Liver (tissue), 3 donors: ENCODE measurements around the gene DMXL2.

ENCODE experiments used
- FOXA1 ChIP-seq: IDR thresholded peaks from 2 replicates; pipeline ENCODE4 v1.6.1; 2016; ENCODE audit warnings: antibody characterized with exemption
- YY1 ChIP-seq: IDR thresholded peaks from 2 replicates; pipeline ENCODE4 v1.6.1; 2016; ENCODE audit warnings: antibody characterized with exemption, mild to moderate bottlenecking
- TF ChIP-seq, protein P1 (sequence below): fragments of 150-350 bp; IDR thresholded peaks from 2 replicates; pipeline ENCODE4 v1.5.1; 2017; ENCODE audit warnings: improper control_type of control experiment, low read depth, low read length; ENCODE audit not compliant: missing input control
- TF ChIP-seq, protein P2 (sequence below): IDR thresholded peaks from 2 replicates; pipeline ENCODE4 v1.6.1; 2016; ENCODE audit warnings: antibody characterized with exemption
- donor health status: healthy.
- donor health status: healthy.

DNA sequence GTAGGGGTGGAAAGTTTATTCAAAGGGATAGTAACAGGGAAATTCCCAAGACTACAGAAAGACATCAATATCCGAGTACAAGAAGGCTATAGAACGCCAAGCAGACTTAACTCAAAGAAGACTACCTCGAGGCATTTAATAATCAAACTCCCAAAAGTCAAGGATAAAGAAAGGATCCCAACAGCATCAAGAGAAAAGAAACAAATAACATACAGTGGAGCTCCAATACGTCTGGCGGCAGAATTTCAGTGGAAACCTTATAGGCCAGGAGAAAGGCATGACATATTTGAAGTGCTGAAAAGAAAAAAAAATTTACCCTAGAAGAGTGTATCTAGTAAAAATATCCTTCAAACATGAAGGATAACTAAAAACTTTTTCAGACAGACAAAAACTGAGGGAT is 95.6 kb downstream of the DMXL2 start:
- TF ChIP-seq, protein P1, sequence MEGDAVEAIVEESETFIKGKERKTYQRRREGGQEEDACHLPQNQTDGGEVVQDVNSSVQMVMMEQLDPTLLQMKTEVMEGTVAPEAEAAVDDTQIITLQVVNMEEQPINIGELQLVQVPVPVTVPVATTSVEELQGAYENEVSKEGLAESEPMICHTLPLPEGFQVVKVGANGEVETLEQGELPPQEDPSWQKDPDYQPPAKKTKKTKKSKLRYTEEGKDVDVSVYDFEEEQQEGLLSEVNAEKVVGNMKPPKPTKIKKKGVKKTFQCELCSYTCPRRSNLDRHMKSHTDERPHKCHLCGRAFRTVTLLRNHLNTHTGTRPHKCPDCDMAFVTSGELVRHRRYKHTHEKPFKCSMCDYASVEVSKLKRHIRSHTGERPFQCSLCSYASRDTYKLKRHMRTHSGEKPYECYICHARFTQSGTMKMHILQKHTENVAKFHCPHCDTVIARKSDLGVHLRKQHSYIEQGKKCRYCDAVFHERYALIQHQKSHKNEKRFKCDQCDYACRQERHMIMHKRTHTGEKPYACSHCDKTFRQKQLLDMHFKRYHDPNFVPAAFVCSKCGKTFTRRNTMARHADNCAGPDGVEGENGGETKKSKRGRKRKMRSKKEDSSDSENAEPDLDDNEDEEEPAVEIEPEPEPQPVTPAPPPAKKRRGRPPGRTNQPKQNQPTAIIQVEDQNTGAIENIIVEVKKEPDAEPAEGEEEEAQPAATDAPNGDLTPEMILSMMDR = no peak
- TF ChIP-seq YY1 (no peak), FOXA1 (no peak)
- TF ChIP-seq, protein P2, sequence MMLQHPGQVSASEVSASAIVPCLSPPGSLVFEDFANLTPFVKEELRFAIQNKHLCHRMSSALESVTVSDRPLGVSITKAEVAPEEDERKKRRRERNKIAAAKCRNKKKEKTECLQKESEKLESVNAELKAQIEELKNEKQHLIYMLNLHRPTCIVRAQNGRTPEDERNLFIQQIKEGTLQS = no peak
